ENCODE measurements around the gene MT1B. TPM values are rescaled to one million over a fixed set of nuclear protein-coding genes. Genes with fewer than 3 reads are reported as not detected.

The MT1B gene
- total RNA-seq, 4 donors from 2014 or later, result not detected

- no peaks in the 10 kb centered on the region for H3K9me3 ChIP-seq
- H3K4me1 ChIP-seq, result peaks cover 0 to 36% (median 12%) of the 10 kb centered on the region in 4 donors
- H3K4me3 ChIP-seq, result peak within 1 kb of the TSS in 3 of 4 donors; percentile 19 to 34 (median 31)
- no peak within 1 kb of the TSS for H3K27ac ChIP-seq
- no peak for TF ChIP-seq CTCF (IDR thresholded peaks at IDR 0.05)
- TF ChIP-seq EP300 (IDR thresholded peaks at IDR 0.05), result peak in 1 of 2 donors; percentile 54
- TF ChIP-seq POLR2A (IDR thresholded peaks at IDR 0.05), result no peak
- no peak for DNase-seq (ENCODE audit: low spot score in 2 of 2)
- peaks cover 0 to 98% of the 10 kb centered on the region in 2 donors for H3K27me3 ChIP-seq
- WGBS, 2 donors, result 12 to 15% methylated on average over 44 to 46 of the region's 46 CpGs
- H3K36me3 ChIP-seq, result no peaks in the 10 kb centered on the region
These were observed 16.2 kb downstream of the MT1B start, which contains the start of gene MT1G for GRCh38 chr16:56667581-56668571. MT1G (minus strand) TSS chr16:56668065; CDS start chr16:56667993, 72 bp downstream.

- Histone ChIP-seq H3K9me3 (no peaks in the 10 kb centered on the region), H3K4me3 (no peak within 1 kb of the TSS), H3K4me1 (peaks cover 0 to 30% (median 9%) of the 10 kb centered on the region in 4 donors), H3K27ac (no peak within 1 kb of the TSS), H3K27me3 (peaks cover 0 to 98% of the 10 kb centered on the region in 2 donors), H3K36me3 (no peaks in the 10 kb centered on the region)
- TF ChIP-seq POLR2A (IDR thresholded peaks at IDR 0.05) (no peak), EP300 (IDR thresholded peaks at IDR 0.05) (no peak), CTCF (IDR thresholded peaks at IDR 0.05) (no peak)
- 14 to 18% methylated on average over 38 of the region's 38 CpGs for WGBS, 2 donors
- DNase-seq (ENCODE audit: low spot score in 2 of 2), result no peak
These were observed 17.5 kb downstream of the MT1B start, which contains the start of gene MT1H for GRCh38 chr16:56669005-56669839. MT1H (plus strand) TSS chr16:56669814; CDS start chr16:56669885, 71 bp downstream.

- Histone ChIP-seq H3K4me3 (no peak overlapping the region), H3K27me3 (peaks cover 0 to 94% of the 10 kb centered on the region in 2 donors), H3K4me1 (peaks cover 0 to 30% (median 9%) of the 10 kb centered on the region in 4 donors), H3K27ac (no peak overlapping the region), H3K36me3 (no peaks in the 10 kb centered on the region), H3K9me3 (no peaks in the 10 kb centered on the region)
- TF ChIP-seq CTCF (IDR thresholded peaks at IDR 0.05), result no peak
- no peak for TF ChIP-seq EP300 (IDR thresholded peaks at IDR 0.05)
- TF ChIP-seq POLR2A (IDR thresholded peaks at IDR 0.05), result no peak
- WGBS, 2 donors, result 27 to 36% methylated on average over 18 to 19 of the region's 19 CpGs
- DNase-seq (ENCODE audit: low spot score in 2 of 2), result no peak
These were observed 18.3 kb downstream of the MT1B start for GRCh38 chr16:56669840-56670619.

- Histone ChIP-seq H3K27ac (no peak overlapping the region), H3K9me3 (no peaks in the 10 kb centered on the region), H3K27me3 (peaks cover 0 to 95% of the 10 kb centered on the region in 2 donors), H3K36me3 (no peaks in the 10 kb centered on the region), H3K4me3 (no peak overlapping the region), H3K4me1 (peaks cover 0 to 33% (median 9%) of the 10 kb centered on the region in 4 donors)
- no peak for TF ChIP-seq EP300 (IDR thresholded peaks at IDR 0.05)
- no peak for TF ChIP-seq POLR2A (IDR thresholded peaks at IDR 0.05)
- no peak for TF ChIP-seq CTCF (IDR thresholded peaks at IDR 0.05)
- DNase-seq (ENCODE audit: low spot score in 2 of 2), result no peak
- WGBS, 2 donors, result 79% methylated on average over 2 of the region's 2 CpGs; no CpG with 5 or more reads in 1 of the 2 donors
These were observed 18.9 kb downstream of the MT1B start for GRCh38 chr16:56670620-56670934.
